GM18520 (cell line): Measurements from ENCODE around the gene KCTD6.
A peak's percentile ranks its signal among the peaks of the same experiment; 100 is the strongest.

Experiments used
- ATAC-seq: cut with Tn5 transposase; IDR thresholded peaks from one replicate; pipeline ENCODE4 v1.9.1; 2021; ENCODE audit not compliant: unreplicated experiment

The KCTD6 gene

DNA sequence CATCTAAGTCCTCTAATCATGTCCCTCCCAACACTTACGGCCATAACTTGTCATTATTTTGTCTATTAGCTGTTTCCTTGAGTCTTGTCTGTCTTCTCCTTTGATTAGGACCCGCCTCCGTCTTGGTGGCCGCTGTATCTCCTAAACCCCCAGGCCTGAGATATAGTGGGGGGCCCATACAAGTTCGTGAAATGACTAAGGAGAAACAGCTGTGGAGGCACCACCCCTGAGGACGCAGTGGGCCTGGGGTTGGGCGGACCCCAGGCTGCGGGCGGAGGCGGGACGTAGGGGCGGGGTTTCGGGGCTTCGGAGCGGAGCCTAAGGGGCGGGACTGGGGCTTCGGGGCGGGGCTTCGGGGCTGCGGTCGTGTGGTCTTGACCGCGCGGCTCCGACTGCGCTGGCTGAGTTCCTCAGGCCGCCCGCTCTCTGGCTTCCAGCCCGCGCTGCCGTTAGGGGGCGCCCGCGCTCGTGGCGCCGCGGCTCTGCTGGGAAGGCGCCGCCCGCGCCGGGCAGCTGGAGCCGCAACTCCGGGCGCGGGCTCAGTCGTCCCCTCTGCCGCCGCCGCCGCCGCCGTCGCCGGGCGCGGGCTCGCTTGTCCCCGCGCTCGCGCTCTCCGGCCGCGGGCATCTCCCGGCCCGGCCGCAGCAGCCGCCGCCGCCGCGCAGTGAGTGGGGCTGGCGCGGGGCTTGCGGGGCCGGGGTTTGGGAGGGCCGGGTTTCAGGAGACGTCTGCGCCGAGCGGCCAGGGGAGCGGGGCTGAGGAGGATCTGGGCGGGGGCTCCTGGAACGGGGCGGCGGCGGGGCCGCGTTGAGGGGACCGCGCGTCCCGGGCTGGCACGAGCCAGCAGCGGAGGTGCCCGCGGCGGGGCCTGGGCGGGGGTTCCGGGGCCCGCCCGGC, at the start of gene KCTD6:
KCTD6 (plus strand) TSS at position 591 of the 897 bp plus-strand sequence. CDS start 6,660 bp downstream, outside the sequence.
- ATAC-seq: peak; percentile 92

DNA sequence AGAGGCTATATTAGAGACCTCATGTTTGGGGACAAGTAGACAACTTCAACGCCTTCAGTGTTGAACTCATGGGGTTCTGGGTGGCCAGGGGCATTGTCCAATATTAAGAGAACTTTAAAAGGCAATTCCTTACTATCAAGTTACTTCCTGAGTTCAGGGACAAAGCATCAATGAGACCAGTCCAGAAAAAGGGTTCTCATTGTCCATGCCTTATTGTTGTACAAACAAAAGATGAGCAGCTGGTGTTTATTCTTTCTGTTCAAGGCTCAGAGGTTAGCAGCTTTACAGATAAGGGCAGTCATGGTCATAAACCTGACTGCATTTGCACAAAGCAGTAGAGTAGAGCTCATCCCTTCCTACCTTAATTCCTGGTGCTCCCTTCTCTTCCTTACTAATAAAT, 39.7 kb upstream of the KCTD6 start:
- no peak for ATAC-seq

DNA sequence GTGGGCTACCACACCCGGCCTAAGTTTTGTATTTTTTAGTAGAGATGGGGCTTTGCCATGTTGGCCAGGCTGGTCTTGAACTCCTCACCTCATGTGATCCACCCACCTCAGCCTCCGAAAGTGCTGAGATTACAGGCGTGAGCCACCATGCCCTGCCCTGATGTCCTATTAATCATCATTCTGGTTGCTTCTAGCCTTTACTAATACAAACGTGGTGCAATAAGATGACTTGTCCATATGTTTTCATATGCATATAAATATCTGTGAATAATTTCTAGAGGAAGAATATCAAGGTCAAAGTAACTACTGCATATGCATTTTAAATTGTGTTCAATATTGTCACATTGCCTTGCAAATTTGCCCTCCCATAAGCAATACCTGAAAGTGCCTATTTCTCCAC, 32.7 kb upstream of the KCTD6 start:
- ATAC-seq: no peak

DNA sequence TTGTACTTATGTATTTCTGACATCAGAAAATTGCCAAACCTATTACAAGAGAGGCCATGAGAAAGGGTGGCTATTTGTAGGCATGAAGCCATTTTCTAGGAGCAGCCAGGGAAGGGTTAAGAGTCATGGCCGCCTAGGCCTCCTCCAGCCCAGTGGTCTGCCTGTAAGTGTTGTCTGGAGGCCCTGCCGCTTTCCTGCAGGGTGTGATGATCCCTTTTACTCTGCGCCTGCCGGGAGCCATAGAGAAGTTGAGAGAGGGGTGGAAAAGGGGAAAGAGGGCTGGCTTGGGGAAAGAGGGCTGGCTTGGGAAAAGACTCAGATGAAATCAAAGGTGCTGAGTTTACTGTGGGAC, 29.1 kb upstream of the KCTD6 start:
- ATAC-seq: no peak

DNA sequence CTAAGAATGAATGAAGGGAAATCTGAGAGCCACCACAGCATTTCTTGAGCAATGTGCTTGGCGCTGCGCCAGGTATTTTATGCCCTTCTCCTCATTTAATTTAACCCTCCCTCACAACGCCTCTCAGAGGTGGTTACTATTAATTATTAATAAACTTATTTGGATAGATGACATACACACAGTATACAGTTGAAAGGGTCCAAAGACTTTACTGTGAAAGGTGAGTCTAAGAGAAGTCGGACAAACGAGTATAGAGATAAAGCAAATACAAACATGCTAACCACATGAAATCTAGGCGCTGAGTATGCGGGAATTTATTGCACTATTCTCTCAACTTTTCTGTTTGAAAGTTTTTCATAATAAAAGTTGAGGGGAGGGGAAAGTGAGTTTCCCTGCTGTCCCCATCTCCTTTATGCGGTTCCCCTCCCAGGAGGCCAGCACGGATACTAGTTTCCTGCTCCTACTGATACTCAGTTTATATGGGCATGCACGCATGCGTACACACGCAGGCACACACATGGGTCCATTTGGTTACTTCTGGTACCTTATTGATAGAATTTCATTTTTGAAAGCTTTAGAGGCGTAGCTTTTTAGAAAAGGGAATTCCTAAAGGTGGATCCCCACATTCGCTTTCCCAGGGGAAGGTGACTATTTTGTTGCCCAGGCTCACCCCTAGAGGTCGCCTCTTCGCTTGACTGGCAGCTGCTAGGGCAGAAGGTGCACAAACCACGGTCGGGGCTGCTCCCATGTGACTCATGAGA, 28.5 kb upstream of the KCTD6 start:
- ATAC-seq: peak; percentile 75

DNA sequence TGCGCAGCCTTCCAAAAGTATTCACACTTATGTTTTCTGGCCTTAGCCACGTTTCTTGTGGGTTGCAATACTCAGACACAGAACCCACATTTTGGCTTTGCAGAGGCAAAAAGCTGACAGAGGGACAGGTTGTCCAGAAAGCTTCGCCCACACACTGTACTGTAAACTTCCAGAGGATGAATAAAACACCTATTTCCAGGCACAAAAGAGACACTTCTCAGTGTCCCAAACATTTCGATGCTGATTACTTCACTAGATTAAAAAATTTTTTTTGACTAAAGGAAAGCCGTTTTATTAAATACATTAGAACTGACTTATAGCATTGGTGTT, 28.0 kb upstream of the KCTD6 start:
- ATAC-seq: no peak

DNA sequence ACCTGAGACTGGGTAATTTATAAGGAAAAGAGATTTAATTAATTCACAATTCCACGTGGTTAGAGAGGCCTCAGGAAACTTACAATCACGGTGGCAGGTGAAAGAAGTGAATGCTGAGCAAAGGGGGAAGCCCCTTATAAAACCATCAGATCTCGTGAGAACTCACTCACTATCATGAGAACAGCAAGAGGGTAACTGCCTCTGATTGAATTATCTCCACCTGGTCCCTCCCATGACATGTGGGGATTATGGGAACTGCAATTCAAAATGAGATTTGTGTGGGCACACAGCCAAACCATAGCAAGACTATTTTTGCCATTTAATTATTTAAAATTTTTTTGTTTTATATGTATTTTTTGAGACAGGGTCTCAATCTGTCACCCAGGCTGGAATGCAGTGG, 27.0 kb upstream of the KCTD6 start:
- no peak for ATAC-seq

DNA sequence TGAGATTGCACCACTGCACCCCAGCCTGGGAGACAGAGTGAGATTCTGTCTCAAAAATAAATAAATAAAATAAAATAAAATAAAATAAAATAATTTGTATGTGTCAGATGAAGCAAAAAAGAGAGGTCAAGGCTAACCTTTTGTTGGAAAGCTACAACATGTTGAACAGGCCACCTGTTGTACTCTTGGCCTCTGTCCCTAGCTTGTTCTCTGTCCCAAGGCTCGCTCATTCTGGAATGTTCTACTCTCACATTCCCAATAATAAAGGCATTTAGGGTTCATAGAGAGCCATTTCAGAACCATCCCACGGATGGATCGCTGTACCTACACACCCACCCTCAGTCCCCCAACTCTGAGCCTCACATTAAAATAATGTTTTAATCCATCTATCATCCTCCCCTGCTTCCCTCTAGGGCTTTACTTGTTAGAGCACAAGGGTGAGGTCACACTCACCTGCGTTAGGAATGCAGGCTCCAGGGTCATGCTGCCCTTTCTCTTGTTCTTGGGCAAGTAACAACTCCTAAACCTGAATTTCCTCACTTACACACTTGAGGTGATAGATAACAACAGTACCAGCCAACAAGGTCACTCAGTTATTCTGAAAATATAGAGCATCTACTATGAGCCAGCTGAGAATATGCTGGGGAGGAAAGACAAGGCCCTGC, 24.9 kb upstream of the KCTD6 start:
- no peak for ATAC-seq

DNA sequence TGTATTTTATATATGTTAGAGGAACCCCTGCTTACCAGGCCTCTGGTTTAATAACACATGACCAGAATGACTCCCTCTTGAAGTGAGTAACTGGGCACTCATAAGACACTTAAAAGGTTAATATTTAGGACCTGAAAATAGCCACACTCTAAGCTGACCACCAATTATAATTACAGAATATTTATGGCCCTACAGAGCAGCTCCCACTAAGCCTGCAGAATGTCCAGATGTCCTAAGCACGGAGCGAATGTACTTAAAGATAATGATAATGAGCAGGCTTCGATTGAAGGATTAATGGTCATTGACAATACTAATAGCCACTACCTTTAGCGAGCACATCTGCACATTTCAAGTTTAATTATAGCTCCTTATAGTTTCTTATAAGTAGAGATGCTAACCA, 22.8 kb upstream of the KCTD6 start:
- ATAC-seq: no peak

DNA sequence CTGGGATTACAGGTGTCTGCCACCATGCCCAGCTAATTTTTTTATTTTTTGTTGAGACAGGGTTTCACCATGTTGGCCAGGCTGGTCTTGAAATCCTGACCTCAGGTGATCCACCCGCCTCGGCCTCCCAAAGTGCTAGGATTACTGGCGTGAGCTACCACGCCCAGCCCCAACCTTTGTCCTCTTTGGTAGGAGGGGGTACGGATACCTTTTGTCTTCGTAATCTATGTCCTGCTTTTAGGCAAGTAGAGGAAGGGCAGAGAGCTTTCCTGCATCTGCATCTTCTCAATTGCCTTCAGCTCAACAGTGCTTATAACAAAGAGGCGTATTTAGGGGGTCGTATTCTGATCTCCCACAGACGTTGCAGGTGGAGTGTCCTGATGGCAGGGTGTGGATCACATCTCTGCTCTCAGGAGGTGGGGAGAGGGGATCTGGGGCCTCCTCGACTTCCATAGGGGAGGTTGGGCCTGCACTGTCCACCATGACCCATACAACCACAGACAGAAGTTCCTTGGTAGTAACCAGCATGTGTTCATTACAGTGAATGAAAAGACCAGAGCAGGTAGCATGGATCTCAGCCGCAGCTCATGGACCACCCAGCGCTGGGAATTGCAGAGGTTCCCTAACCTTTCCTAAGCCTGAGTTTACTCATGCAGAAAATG, 21.4 kb upstream of the KCTD6 start:
- ATAC-seq: no peak

DNA sequence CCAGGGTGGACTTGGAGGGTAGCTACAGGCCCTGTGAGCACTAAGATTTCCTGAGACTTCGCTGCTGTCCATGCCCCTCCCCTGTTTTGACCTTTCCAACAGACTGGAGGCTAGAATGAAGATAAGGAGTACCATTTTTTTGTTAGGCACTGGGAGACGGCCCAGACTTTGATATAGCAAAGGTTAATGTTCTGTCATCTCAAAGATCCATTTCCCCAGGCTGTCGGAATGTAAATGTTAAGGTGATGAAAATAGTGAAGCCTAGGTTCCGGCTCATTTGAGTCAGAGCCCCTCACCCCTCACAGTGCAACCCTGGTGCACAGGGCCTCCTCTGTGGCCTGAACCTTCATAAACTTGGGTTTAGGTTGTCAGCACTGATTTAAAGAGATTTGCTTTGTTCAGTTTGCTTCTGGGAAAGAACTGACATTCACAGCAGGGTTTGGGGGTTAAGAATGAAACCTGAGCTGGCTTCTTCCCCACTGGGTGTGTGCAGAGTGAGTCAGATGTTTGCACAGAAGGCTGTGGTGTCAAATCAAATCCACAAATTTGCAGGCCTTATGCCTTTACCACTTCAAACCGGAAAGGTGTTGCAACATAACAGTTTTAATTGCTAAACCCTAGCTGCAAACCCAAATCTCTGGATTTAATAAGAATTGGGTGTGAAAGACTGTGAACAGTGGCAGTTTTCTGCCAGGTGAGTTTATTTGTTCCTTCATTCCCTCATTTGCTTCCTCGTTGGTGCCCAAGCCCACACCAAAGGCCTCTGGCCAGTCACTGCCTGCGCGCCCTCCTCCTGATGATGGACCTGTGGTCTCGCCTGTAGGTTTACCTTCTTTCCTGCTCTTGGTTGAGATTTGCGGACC, 20.6 kb upstream of the KCTD6 start:
- no peak for ATAC-seq

DNA sequence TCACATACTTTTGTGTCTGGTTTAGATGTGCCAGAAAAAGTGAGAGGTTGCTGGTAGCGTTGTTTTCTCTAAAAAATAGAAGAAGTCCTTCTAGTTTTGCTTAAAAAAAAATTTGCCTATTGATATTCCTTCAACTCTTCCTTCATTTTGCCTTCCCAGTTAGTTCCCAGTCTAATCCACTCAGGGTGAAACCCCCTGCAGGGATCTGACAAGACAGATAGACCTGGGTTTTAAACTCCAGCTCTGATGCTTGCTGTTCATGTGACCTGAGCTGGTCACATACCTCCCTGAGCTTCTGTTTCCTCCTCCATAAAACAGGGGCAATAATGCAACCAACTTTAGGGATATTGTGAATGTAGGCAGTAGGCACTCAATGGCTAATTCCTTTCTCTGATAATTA, 18.6 kb upstream of the KCTD6 start:
- no peak for ATAC-seq

DNA sequence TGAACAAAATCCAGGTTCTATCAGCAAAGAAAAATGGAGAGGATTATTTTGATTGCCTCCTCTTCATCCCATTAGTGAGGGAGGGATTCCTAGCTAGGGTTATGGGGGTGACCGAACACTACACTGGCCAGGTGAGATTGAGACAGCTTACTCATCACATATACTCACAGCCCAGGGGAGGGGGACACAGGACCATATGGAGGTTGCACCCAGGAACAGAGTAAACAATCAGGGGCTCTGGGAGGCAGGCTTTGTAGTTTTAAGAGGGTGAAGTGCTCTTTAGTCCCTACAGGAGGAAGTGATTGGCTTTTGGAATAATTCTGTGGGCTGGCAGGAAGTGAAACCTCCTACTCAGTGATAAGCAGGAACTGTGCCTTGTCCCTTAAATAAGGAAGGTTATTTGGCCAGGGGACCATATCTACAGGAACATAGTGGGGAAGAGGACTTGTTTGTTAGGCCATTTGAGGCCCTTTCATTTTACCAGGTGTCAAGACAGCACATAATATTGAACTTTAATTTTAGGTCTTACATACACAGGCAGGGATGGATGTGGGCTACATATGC, 17.5 kb upstream of the KCTD6 start:
- ATAC-seq: no peak

DNA sequence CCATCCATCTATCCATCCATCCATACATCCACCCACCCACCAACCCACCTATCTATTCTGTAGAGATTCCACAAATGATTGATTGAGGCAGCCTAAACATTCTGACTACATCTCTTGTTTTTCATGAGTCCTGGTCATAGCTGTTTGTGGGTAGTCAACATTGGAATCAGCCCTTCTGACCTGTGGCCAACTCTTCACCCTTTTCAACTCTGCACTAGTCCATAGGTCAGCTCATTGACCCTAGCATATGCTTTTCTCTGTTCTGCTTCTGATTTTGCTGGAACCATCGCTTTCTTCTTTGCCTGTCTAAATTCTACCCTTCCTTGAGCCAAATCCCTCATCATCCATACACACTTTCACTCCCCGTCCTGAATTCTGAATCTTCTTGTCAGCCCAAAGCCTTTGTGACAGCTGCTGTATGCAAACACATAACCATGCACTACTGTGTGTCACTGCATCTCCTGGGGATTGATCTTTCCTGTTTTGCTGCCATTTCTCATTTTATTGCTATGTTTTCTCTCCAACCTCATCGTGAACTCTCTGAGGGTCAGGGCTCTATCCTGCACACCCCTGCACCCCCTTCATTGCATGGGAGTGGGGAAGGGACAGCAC, 16.8 kb upstream of the KCTD6 start:
- ATAC-seq: no peak

DNA sequence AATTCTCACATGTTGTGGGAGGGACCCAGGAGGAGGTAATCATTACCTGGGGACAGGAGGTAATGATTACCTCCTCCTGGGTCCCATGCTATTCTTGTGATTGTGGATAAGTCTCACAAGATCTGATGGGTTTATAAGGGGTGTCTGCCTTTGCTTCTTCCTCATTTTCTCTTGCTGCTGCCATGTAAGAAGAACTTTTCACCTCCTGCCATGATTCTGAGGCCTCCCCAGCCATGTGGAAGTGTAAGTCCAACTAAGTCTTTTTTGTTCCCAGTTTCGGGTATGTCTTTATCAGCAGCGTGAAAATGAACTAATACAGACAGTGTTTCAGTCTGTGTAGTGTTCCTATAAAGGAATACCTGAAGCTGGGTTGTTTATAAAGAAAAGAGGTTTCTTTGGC, 13.1 kb upstream of the KCTD6 start:
- ATAC-seq: no peak

DNA sequence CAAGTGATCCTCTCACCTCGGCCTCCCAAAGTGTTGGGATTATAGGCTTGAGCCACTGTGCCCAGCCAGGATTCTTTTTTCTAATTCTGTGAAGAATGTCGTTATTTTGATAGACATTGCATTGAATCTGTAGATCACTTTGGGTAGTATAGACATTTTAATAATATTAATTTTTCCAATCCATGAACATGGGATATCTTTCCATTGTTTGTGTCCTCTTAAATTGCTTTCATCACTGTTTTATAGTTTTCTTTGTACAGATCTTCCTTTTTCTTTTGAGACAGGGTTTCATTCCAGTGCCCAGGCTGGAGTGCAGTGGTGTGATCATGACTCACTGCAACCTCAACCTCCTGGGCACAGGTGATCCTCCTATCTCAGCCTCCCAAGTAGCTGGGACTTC, 11.6 kb upstream of the KCTD6 start:
- no peak for ATAC-seq

DNA sequence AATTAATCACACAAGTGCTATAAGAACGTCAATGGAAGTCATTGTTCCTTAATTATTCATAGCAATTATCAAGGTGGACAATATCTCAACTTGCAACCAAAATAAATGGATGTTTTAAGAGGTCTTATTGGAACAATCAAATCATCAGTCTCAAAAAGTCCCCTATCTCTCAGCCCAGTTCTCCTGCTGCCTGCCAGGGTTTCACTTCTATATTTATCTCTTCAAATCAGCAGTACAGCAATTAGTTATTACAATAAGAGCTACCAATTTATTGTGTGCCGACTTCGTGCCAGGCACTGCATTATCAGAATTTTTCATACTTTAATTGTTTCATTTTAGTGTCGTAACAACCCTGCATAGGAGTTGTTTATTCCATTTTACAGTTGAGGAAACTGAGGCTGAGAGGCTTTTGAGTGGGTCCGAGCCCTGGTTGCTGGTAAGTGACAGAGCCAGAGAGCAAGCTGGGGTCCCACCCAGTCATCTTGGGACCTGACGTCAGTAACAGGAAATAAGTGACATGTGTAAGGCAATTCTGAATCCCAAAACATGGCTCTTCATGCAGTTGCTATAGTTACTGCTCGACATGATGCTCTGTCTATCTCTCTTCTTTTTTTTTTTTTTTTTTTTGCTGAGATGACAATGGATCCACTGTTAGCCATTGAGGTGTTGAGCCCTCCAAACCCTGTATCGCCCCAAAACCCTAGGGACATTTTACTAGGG, 8.8 kb upstream of the KCTD6 start:
- ATAC-seq: no peak

DNA sequence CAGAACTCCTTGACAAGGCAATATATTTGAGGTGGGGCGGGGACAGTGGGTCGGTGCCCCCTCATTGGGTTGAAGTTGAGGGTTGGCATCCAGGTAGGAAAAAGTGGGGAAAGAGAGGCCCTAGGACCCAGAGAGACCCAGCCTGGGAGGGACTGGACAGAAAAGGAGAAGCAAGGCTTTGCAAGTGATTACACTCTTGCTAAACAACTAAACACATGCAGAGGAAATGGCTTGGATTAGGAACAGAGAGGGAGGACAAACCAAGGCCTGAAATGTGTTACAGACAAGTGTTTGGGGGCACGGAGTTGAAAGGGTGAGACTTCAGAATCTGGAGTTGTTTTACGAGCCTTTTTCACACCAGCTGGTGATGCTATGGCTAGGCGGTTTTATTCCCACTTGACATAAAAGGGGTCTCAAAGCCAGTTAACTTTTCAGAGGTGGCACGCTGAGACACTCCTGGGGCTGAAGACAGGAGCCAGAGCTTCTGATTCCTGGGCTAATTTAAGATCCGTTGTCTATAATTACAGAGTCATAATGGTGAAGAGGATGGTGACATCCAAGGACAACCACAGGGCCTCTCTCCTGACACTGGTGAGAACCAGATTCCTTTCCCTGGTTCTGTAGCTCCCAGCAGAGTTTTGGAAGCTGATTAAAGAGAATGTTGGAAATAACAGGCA, 7.7 kb upstream of the KCTD6 start:
- ATAC-seq: no peak

DNA sequence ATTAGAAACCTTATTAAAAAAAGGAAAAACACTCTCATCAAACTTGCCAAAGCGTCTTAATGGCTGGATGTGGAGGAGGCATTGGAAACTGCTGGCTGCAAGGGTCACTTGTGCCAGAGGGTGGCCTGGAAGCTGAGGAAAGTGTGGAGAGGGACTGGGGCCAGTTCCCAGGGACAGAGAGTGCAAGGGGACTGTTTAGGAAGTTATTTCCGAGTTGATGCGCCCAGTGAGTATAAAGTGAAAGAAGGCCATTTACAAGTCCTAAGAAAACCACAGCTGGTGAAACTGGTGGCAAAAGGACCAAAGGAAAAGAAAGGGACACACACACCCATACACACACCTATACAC, 7.2 kb upstream of the KCTD6 start:
- no peak for ATAC-seq
